Muscle layer of colon (tissue), 2 donors: ENCODE measurements around the gene PIR.

Experiments used
- H3K27ac ChIP-seq: one replicate; pipeline ENCODE4 v1.7.0; 2013; ENCODE audit warnings: low read depth, mild to moderate bottlenecking, low read length, moderate library complexity
- H3K27me3 ChIP-seq, 2 donors: one replicate each; pipeline ENCODE4 v1.7.0; 2013; ENCODE audit warnings: low read length in 2 of 2, mild to moderate bottlenecking in 2 of 2; ENCODE audit not compliant: insufficient read depth in 2 of 2, control insufficient read depth in 1 of 2
- H3K36me3 ChIP-seq: one replicate; pipeline ENCODE4 v1.7.0; 2013; ENCODE audit warnings: mild to moderate bottlenecking, low read length; ENCODE audit not compliant: insufficient read depth
- H3K4me1 ChIP-seq: one replicate; pipeline ENCODE4 v1.7.0; 2013; ENCODE audit warnings: mild to moderate bottlenecking, low read length; ENCODE audit not compliant: insufficient read depth
- H3K4me3 ChIP-seq, 2 donors: one replicate each; pipeline ENCODE4 v1.7.0; 2013; ENCODE audit warnings: low read length in 2 of 2, low read depth in 1 of 2, mild to moderate bottlenecking in 1 of 2, moderate library complexity in 1 of 2
- H3K9ac ChIP-seq: one replicate; pipeline ENCODE4 v1.7.0; 2013; ENCODE audit warnings: low read length
- H3K9me3 ChIP-seq: one replicate; pipeline ENCODE4 v1.7.0; 2013; ENCODE audit warnings: mild to moderate bottlenecking, low read length
- donor health status: abdominal sarcoma.
- donor health status: Adenocarcinoma of cecum.

PIR gene

DNA sequence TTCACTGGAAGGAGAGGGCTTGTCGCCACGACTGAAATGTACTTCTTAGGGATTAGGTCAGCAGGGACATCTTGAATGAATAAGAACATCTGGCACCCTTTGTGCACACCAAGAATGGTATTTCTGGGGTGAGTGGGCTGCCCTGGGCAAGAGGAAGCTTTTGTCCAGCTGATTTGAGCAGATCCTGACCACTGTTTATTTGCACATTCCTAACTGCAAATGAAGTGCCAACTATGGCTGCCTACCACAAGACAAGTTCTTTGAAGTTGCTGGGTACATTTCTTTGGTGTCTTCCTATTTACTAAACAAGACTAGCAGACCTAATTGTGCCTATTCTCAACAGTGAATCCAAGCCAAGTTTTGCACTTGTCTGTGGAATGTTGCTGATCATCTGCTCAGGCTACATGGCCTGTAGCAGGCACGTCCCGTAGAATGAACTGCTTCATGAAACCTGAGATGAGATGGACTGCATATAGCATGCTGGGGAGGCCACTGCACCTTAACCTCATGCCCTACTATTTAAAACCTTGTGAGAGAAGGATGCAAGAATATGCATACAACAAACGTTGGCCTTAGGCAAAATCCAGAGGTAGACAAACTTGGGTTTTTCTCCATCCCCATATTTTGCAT is 45.0 kb downstream of the PIR start:
- Histone ChIP-seq H3K4me1 (no peaks in the 10 kb centered on the region), H3K36me3 (no peaks in the 10 kb centered on the region), H3K4me3 (no peak overlapping the region), H3K9ac (no peak overlapping the region), H3K27ac (no peak overlapping the region), H3K9me3 (no peaks in the 10 kb centered on the region), H3K27me3 (no peaks in the 10 kb centered on the region)

- Histone ChIP-seq H3K4me1 (no peaks in the 10 kb centered on the region), H3K27me3 (peaks cover 5 to 6% of the 10 kb centered on the region in 2 donors), H3K9me3 (no peaks in the 10 kb centered on the region), H3K36me3 (no peaks in the 10 kb centered on the region), H3K9ac (no peak overlapping the region), H3K4me3 (no peak overlapping the region), H3K27ac (no peak overlapping the region)
These were observed 51.7 kb downstream of the PIR start for GRCh38 chrX:15441464-15441863.

GRCh38 chrX:15438332-15438731 is 54.8 kb downstream of the PIR start:
- no peak overlapping the region for H3K4me3 ChIP-seq
- H3K36me3 ChIP-seq: no peaks in the 10 kb centered on the region
- no peak overlapping the region for H3K27ac ChIP-seq
- no peaks in the 10 kb centered on the region for H3K4me1 ChIP-seq
- H3K9me3 ChIP-seq: no peaks in the 10 kb centered on the region
- peaks cover 5 to 6% of the 10 kb centered on the region in 2 donors for H3K27me3 ChIP-seq
- no peak overlapping the region for H3K9ac ChIP-seq

GRCh38 chrX:15437724-15438123 is 55.4 kb downstream of the PIR start:
- H3K4me1 ChIP-seq: no peaks in the 10 kb centered on the region
- peaks cover 5 to 6% of the 10 kb centered on the region in 2 donors for H3K27me3 ChIP-seq
- H3K36me3 ChIP-seq: no peaks in the 10 kb centered on the region
- H3K9me3 ChIP-seq: no peaks in the 10 kb centered on the region
- no peak overlapping the region for H3K9ac ChIP-seq
- no peak overlapping the region for H3K27ac ChIP-seq
- H3K4me3 ChIP-seq: no peak overlapping the region

DNA sequence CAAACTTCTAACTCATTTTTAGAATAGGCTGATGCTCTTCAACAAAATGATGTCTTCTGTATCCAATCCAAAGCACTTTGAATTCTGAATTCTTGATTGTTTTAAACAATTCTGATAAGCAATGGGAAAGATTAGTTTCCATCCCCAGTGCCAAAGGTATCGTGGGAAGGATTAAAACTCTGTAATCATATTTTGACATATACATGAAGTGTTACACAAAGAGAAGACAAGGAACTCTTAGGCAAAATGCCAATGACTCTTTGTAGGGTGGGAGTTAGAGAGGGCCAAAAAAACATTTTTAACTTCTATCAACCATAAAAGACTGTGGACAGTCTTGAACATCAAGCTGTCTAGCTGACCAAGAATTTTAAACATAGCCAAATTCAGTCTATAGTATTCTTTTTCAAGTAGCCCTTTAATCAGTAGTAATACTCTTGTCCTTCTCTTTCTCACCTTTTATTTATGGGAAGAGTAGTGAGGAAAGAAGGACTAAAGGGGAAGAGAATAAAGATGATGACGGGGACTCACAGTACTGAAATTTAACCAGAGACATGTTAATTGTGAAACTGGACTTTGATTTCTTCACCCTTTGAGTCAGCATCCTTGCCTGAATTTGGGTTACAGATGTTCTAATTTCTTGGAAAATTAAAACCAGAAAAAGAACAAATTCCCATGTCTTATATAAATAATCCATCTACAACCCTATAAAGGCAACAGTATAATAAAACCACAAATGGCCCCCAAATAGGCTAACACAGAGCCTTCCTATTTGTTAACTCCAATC is 57.1 kb downstream of the PIR start:
- Histone ChIP-seq H3K4me3 (no peak overlapping the region), H3K9ac (no peak overlapping the region), H3K4me1 (no peaks in the 10 kb centered on the region), H3K36me3 (no peaks in the 10 kb centered on the region), H3K9me3 (no peaks in the 10 kb centered on the region), H3K27me3 (peaks cover 5 to 6% of the 10 kb centered on the region in 2 donors), H3K27ac (no peak overlapping the region)

- H3K36me3 ChIP-seq: no peaks in the 10 kb centered on the region
- no peaks in the 10 kb centered on the region for H3K4me1 ChIP-seq
- no peak overlapping the region for H3K9ac ChIP-seq
- H3K9me3 ChIP-seq: no peaks in the 10 kb centered on the region
- no peak overlapping the region for H3K4me3 ChIP-seq
- H3K27me3 ChIP-seq: peaks cover 5 to 6% of the 10 kb centered on the region in 2 donors
- H3K27ac ChIP-seq: no peak overlapping the region
These were observed 58.9 kb downstream of the PIR start for GRCh38 chrX:15434205-15434604.

DNA sequence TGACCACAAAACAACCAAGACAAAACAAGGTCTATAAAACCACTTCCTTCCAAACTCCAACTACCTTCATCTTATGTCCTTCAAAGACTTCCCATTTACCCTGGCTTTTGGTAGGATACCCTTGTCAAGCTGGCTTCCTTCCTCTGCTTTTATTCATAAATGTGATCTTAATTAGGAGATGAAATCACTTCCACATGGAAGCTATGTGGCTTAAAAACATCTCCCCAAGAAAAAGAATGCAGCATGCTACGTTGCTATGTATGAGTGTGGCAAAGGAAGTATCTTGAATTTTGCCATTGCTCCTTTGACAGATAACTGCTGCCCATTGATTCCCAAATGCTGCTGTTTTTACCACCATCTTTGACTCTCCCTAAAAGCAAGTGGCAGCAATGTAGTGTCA is 62.5 kb downstream of the PIR start:
- Histone ChIP-seq H3K4me1 (no peaks in the 10 kb centered on the region), H3K27me3 (no peaks in the 10 kb centered on the region), H3K4me3 (no peak overlapping the region), H3K27ac (no peak overlapping the region), H3K36me3 (no peaks in the 10 kb centered on the region), H3K9ac (no peak overlapping the region), H3K9me3 (no peaks in the 10 kb centered on the region)

GRCh38 chrX:15430076-15430475 is 63.1 kb downstream of the PIR start:
- no peak overlapping the region for H3K27ac ChIP-seq
- H3K27me3 ChIP-seq: no peaks in the 10 kb centered on the region
- no peaks in the 10 kb centered on the region for H3K9me3 ChIP-seq
- no peaks in the 10 kb centered on the region for H3K36me3 ChIP-seq
- no peak overlapping the region for H3K9ac ChIP-seq
- H3K4me1 ChIP-seq: no peaks in the 10 kb centered on the region
- H3K4me3 ChIP-seq: no peak overlapping the region

DNA sequence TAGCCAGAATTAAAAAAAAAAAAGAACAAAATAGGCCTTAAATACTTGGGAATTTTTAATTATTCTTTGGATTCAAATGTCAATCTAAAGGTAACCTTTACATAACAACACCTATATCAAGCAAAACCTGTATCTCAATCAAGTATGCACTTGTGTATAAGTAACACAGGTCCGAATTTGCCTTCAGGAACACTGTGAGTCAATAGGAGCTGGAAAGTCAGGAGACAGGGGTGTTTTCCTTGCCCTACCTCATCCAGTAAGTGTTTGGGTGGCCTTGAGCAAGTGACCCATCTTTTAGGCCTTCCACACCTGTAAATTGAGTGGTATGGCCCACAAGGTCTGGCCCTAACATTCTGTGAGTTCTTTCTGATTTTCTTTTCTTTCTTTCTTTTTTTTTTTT is 68.1 kb downstream of the PIR start:
- Histone ChIP-seq H3K27ac (no peak overlapping the region), H3K27me3 (no peaks in the 10 kb centered on the region), H3K36me3 (no peaks in the 10 kb centered on the region), H3K9ac (no peak overlapping the region), H3K9me3 (no peaks in the 10 kb centered on the region), H3K4me3 (no peak overlapping the region), H3K4me1 (no peaks in the 10 kb centered on the region)

GRCh38 chrX:15418707-15419181 is 74.4 kb downstream of the PIR start:
- Histone ChIP-seq H3K9ac (no peak overlapping the region), H3K27ac (no peak overlapping the region), H3K4me3 (no peak overlapping the region), H3K27me3 (no peaks in the 10 kb centered on the region), H3K36me3 (no peaks in the 10 kb centered on the region), H3K4me1 (no peaks in the 10 kb centered on the region), H3K9me3 (peaks cover 5% of the 10 kb centered on the region)

GRCh38 chrX:15418041-15418706 is 75.0 kb downstream of the PIR start:
- Histone ChIP-seq H3K36me3 (no peaks in the 10 kb centered on the region), H3K9ac (no peak overlapping the region), H3K4me3 (no peak overlapping the region), H3K27me3 (no peaks in the 10 kb centered on the region), H3K4me1 (no peaks in the 10 kb centered on the region), H3K27ac (no peak overlapping the region), H3K9me3 (peaks cover 5% of the 10 kb centered on the region)
